Psoas muscle (tissue), 8 donors: Measurements from ENCODE around the gene RAB4A. TPM values are rescaled to one million over a fixed set of nuclear protein-coding genes. Genes with fewer than 3 reads are reported as not detected.

ENCODE experiments used
- ATAC-seq, 4 donors: fragments of 200-7000 bp; cut with Tn5 transposase; one replicate each; pipeline ENCODE4 v1.9.1; 2020; ENCODE audit warnings: moderate library complexity in 3 of 4, mild to moderate bottlenecking in 2 of 4
- DNase-seq, 2 donors: peaks; one replicate each; pipeline ENCODE4 v3.0.0-alpha.2; 2020
- H3K27ac ChIP-seq: fragments of 200-600 bp; one replicate; pipeline ENCODE4 v1.8.0; 2022
- H3K27me3 ChIP-seq, 3 donors: fragments of 200-600 bp in 1 of 3; one replicate each; pipeline versions ENCODE4 v1.6.1 to v1.8.0; 2013 to 2022; ENCODE audit warnings: low read length in 2 of 3, mild to moderate bottlenecking in 2 of 3, moderate library complexity in 1 of 3; ENCODE audit not compliant: insufficient read depth in 3 of 3
- H3K36me3 ChIP-seq, 2 donors: fragments of 200-600 bp in 1 of 2; one replicate each; pipeline versions ENCODE4 v1.6.1 to v1.8.0; 2013 to 2022; ENCODE audit warnings: low read depth in 1 of 2, mild to moderate bottlenecking in 1 of 2, moderate library complexity in 1 of 2; ENCODE audit not compliant: insufficient read depth in 1 of 2
- H3K4me1 ChIP-seq: fragments of 200-600 bp; one replicate; pipeline ENCODE4 v1.8.0; 2022
- H3K4me3 ChIP-seq: fragments of 200-600 bp; one replicate; pipeline ENCODE4 v1.8.0; 2022; ENCODE audit warnings: mild to moderate bottlenecking
- H3K9me3 ChIP-seq: fragments of 200-600 bp; one replicate; pipeline ENCODE4 v1.8.0; 2022
- CTCF ChIP-seq: fragments of 200-600 bp; IDR thresholded peaks from one replicate; pipeline ENCODE4 v1.8.0; 2022; ENCODE audit warnings: antibody characterized with exemption
- WGBS, 3 donors: extraction: QIAGEN DNeasy Blood & Tissue Kit; methylation state at CpG; one replicate each; pipeline versions ENCODE4 v1.1.6 to v1.1.7; 2013; 5-methylcytosine and 5-hydroxymethylcytosine counted together
- intact Hi-C, 2 donors: fragments of 100-400 bp; cut with DNase I; formaldehyde crosslinking; loops; one replicate each; pipeline versions ENCODE4 v1.11.0 to v1.14.2; 2022
- polyA plus RNA-seq, 3 donors: library from polyadenylated mRNA; stranded (reverse); fragments of 200-250 nt; gene quantifications; one replicate each; pipeline ENCODE4 v1.2.3, GENCODE V29; 2013
- total RNA-seq, 4 donors: library from RNA; stranded (reverse); fragmentation: NEBNext Ultra II Directional in 2 of 4; extraction: Animal tissue kit (Norgen Biotek cat#: 25700) in 2 of 4; gene quantifications; one replicate each; pipeline versions ENCODE4 v1.2.1 to v1.2.4, GENCODE V29; 2021 to 2023
- donor health status: healthy with polysubstance abuse.
- donor health status: DM: no; HTN: no; CAD: no; lungs with moderate emphysema.
- donor health status: Bipolar disorder and iron deficiency.
- donor health status: healthy.
- donor health status: DM: yes; HTN: yes; CAD: no.
- donor health status: DM: no; HTN: no; CAD: no.
- donor health status: DM: no; HTN: no; CAD: no.
- donor health status: DM: yes; HTN: yes; CAD: no.

The RAB4A gene
- total and polyA plus RNA-seq, 7 donors: 25.2 to 67.4 (median 52.4) TPM

GRCh38 chr1:229341774-229342655 lies 71.1 kb downstream of the RAB4A start:
- intact Hi-C loops: loop anchor here in 1 of 2 donors (10.0 kb wide), 1 partner anchor 113 kb away; no protein-coding TSS in a partner anchor
- peak overlapping the region; percentile 90 for H3K4me3 ChIP-seq
- no peaks in the 10 kb centered on the region for H3K36me3 ChIP-seq
- 0 to 1% (median 1%) methylated on average over 54 to 103 of the region's 103 CpGs for WGBS, 3 donors
- ATAC-seq (peak; percentile 96 to 98 (median 98)), DNase-seq (peak; percentile 84 to 92)
- peak overlapping the region; percentile 87 for H3K27ac ChIP-seq
- peaks cover 9% of the 10 kb centered on the region for H3K4me1 ChIP-seq
- H3K27me3 ChIP-seq: no peaks in the 10 kb centered on the region
- no peak for TF ChIP-seq CTCF
- H3K9me3 ChIP-seq: no peaks in the 10 kb centered on the region

DNA sequence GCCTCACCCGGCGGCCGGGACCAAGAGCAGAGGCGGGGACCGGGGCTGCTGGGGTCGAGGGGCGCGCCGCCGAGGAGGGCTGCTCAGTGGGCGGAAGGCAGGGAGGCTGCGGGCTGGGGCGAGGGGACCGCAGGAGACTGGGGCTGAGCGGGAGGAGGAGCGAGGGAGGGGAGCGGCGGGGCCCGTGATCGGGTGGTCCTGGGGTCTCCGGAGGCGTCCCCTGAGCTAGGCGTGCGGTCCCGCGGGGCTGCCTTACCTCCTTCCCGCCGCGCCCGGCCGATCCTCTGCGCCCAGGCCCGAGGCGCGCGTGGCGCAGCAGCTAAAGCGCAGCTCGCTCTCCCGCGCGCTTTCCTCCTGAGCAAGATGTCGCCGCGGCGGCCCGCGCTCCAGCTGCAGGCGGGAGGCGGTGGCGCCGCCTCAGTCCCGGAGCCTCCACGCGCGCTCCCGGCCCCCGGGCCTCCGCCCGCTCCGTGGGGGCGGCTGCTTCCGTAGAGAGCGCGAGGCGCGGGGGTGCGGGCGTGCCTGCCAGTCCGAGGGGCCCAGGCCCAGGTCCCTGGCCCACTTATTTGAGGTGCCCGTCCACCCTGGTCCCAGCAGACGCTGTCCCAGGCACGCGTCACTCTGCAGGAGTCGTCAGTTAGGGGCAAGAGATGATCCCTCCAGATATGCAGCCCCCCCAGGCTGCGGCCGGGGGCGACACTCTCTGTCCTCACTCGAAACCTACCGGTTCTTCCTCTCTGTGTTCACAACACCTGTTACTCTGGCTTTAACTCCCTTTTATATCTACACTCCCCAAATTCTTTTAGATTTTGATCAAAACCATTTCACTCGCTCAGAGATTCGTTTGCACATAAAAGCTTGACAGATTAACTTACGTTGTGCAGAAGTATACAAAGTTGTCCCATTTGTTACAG lies 72.0 kb downstream of the RAB4A start, which contains the start of gene CCSAP:
Gene CCSAP (minus strand): TSS at position 392 of the 914 bp plus-strand sequence. CDS start 582 bp downstream, outside the sequence.
- DNase-seq (peak; percentile 54 to 70), ATAC-seq (peak; percentile 58 to 81 (median 68))
- WGBS, 3 donors: 1 to 2% (median 1%) methylated on average over 48 to 83 of the region's 83 CpGs
- Histone ChIP-seq H3K36me3 (no peaks in the 10 kb centered on the region), H3K27me3 (no peaks in the 10 kb centered on the region), H3K9me3 (no peaks in the 10 kb centered on the region), H3K4me3 (peak within 1 kb of the TSS; percentile 90), H3K27ac (peak within 1 kb of the TSS; percentile 87), H3K4me1 (peaks cover 9% of the 10 kb centered on the region)
- intact Hi-C loops: loop anchor here in 1 of 2 donors (10.0 kb wide), 1 partner anchor 112 kb away; no protein-coding TSS in a partner anchor
- no peak for TF ChIP-seq CTCF

DNA sequence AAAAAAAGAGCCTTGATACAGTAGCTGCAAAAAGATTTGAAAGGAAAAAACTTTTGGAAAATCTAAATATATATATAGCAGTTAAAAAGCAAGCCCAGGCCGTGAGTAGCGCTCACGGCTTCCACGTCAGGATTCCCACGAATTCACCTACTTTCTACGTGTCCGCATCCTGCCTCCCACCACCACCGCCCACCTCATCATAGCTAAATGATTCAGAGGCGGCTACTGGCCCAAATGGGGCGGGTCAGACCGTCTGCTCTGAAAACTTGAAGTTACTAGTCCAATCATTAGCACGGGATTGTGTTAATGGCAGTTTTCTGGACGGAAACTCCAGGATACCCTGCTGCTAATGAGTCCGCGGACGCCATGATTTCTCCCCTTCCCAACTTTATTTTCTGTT lies 73.2 kb downstream of the RAB4A start:
- Histone ChIP-seq H3K9me3 (no peaks in the 10 kb centered on the region), H3K4me1 (peaks cover 6% of the 10 kb centered on the region), H3K4me3 (peak overlapping the region; percentile 90), H3K36me3 (no peaks in the 10 kb centered on the region), H3K27ac (no peak overlapping the region), H3K27me3 (no peaks in the 10 kb centered on the region)
- ATAC-seq: no peak
- intact Hi-C loops: loop anchor here in 1 of 2 donors (10.0 kb wide), 1 partner anchor 111 kb away; no protein-coding TSS in a partner anchor
- no peak for TF ChIP-seq CTCF
- no peak for DNase-seq
- WGBS, 3 donors: 80 to 89% (median 82%) methylated on average over 16 of the region's 16 CpGs

DNA sequence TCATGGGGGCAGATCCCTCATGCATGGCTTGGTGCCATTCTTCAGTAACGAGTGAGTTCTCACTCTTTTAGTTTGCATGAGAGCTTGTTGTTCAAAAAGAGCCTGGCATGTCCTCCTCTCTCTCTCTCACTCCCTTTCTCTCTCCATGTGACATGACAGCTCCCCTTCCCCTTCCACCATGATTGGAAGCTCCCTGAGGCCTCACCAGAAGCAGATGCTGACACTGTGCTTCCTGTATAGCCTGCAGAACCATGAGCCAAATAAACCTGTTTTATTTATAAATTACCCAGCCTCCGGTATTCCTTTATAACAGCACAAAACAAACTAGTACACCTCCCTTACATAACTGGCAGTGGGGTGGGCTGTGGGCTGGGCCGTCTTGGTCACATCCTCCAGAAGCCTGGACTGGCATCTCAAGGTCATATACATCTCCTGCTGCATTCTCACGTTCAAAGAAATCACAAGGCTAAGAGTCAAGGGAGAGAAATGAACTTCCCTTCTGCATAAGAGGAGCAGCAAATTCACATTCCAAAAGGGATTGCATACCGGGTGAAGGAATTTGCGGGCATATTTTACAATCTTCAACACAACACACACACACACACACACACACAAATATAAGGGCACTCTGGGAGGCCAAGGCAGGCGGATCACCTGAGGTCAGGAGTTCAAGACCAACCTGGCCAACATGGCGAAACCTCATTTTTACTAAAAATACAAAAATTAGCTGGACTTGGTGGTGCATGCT lies 74.2 kb downstream of the RAB4A start:
- no peak for TF ChIP-seq CTCF
- Histone ChIP-seq H3K9me3 (no peaks in the 10 kb centered on the region), H3K4me1 (peaks cover 6% of the 10 kb centered on the region), H3K4me3 (no peak overlapping the region), H3K27ac (no peak overlapping the region), H3K27me3 (no peaks in the 10 kb centered on the region), H3K36me3 (no peaks in the 10 kb centered on the region)
- intact Hi-C loops: loop anchor here in 1 of 2 donors (10.0 kb wide), 1 partner anchor 110 kb away; no protein-coding TSS in a partner anchor
- WGBS, 3 donors: 76 to 82% (median 77%) methylated on average over 8 of the region's 8 CpGs
- ATAC-seq: no peak
- no peak for DNase-seq
